Adrenal gland (tissue), 5 donors: ENCODE results near the gene DNAH6.

Experiments
- POLR2A ChIP-seq, 2 donors: fragments of 450-650 bp; IDR thresholded peaks; one replicate each; pipeline ENCODE4 v1.6.1; 2017; ENCODE audit warnings: antibody characterized with exemption in 2 of 2, mild to moderate bottlenecking in 2 of 2, moderate library complexity in 1 of 2
- TF ChIP-seq, protein P1 (sequence below), 6 experiments: fragments of 450-650 bp in 4 of 6; fragments of 200-600 bp in 2 of 6; sonication (generic) in 1 of 6; IDR thresholded peaks; 1 replicate in 5 of 6; 2 replicates in 1 of 6; pipeline versions ENCODE4 v1.5.1 to v1.8.0; 2016 to 2021; ENCODE audit warnings: antibody characterized with exemption in 6 of 6, mild to moderate bottlenecking in 2 of 6, moderate library complexity in 1 of 6
- donor health status: DM: no; HTN: no; CAD: no.

DNA sequence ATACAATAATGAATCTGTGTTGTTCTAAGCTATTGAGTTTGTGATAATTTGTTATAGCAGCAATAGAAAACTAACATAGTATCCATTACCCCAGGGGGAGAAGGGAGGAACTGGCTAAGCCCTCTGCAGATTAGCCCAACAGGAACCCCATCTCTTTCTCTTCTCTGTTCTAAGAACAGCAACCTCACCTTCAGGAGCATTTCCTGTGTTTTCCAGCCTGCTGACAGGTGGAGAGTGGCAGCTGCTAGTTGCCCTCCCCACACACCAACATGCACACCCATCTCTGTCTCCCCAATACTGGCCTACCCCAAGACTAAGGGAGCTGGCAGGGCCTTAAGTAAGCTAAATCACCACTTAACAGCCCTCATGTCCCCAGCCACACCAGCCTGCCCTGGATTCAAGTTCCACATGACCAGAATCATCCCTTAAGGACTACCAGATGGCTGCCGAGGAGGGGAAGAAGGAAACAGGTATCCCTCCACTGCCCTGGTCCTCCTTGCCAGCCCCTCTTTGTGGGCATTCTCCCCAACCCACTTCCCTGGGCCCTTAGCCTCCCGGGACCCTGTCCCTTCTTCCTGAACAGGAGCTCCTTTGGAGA, 311.8 kb downstream of the DNAH6 start:
- TF ChIP-seq, protein P1, sequence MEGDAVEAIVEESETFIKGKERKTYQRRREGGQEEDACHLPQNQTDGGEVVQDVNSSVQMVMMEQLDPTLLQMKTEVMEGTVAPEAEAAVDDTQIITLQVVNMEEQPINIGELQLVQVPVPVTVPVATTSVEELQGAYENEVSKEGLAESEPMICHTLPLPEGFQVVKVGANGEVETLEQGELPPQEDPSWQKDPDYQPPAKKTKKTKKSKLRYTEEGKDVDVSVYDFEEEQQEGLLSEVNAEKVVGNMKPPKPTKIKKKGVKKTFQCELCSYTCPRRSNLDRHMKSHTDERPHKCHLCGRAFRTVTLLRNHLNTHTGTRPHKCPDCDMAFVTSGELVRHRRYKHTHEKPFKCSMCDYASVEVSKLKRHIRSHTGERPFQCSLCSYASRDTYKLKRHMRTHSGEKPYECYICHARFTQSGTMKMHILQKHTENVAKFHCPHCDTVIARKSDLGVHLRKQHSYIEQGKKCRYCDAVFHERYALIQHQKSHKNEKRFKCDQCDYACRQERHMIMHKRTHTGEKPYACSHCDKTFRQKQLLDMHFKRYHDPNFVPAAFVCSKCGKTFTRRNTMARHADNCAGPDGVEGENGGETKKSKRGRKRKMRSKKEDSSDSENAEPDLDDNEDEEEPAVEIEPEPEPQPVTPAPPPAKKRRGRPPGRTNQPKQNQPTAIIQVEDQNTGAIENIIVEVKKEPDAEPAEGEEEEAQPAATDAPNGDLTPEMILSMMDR (IDR thresholded peaks at IDR 0.05): no peak
- no peak for TF ChIP-seq POLR2A (IDR thresholded peaks at IDR 0.05)
